ENCODE results near the gene FRMD8. TPM values are rescaled to one million over a fixed set of nuclear protein-coding genes. Genes with fewer than 3 reads are reported as not detected.
"Not testable (repeated sequence)": the region's sequence is repeated elsewhere in the genome, so short reads cannot be mapped to it uniquely, and the experiment has no call there.

FRMD8 gene
- total and polyA plus RNA-seq, 4 donors, result 2.8 to 22.8 (median 15.0) TPM

GRCh38 chr11:65411681-65412070, 25.2 kb downstream of the FRMD8 start:
- Histone ChIP-seq H3K4me1 (ENCODE audit: control insufficient read depth in 4 of 4, insufficient read depth in 4 of 4, low read length in 3 of 4) (peaks cover 2 to 14% (median 10%) of the 10 kb centered on the region in 4 donors), H3K27me3 (ENCODE audit: control insufficient read depth in 4 of 4, insufficient read depth in 4 of 4, low read length in 3 of 4) (no peaks in the 10 kb centered on the region), H3K9me3 (ENCODE audit: control insufficient read depth in 4 of 4, low read length in 3 of 4) (no peaks in the 10 kb centered on the region), H3K36me3 (ENCODE audit: control insufficient read depth in 4 of 4, insufficient read depth in 3 of 4, low read depth in 1 of 4, low read length in 3 of 4) (peaks cover 1 to 25% (median 6%) of the 10 kb centered on the region in 4 donors), H3K9ac (ENCODE audit: low read depth in 1 of 2, low read length in 2 of 2) (no peak overlapping the region), H3K27ac (ENCODE audit: low read depth in 1 of 2, low read length in 2 of 2) (no peak overlapping the region), H3K4me3 (ENCODE audit: low read depth in 1 of 3, low read length in 3 of 3) (no peak overlapping the region)
- WGBS, result 89% methylated on average over 5 of the region's 5 CpGs
- no peak for DNase-seq (ENCODE audit: low spot score)
- TF ChIP-seq NR2F2 (IDR thresholded peaks at IDR 0.05), result no peak
- TF ChIP-seq SP1 (IDR thresholded peaks at IDR 0.05), result no peak
- no peak for TF ChIP-seq CTCF (IDR thresholded peaks at IDR 0.05; ENCODE audit: low read depth, low read length, missing input control)

GRCh38 chr11:65412271-65413076, 26.0 kb downstream of the FRMD8 start:
- Histone ChIP-seq H3K9me3 (ENCODE audit: control insufficient read depth in 4 of 4, low read length in 3 of 4) (no peaks in the 10 kb centered on the region), H3K9ac (ENCODE audit: low read depth in 1 of 2, low read length in 2 of 2) (no peak overlapping the region), H3K36me3 (ENCODE audit: control insufficient read depth in 4 of 4, insufficient read depth in 3 of 4, low read depth in 1 of 4, low read length in 3 of 4) (peaks cover 1 to 25% (median 6%) of the 10 kb centered on the region in 4 donors), H3K4me1 (ENCODE audit: control insufficient read depth in 4 of 4, insufficient read depth in 4 of 4, low read length in 3 of 4) (peaks cover 3 to 22% (median 14%) of the 10 kb centered on the region in 4 donors), H3K27me3 (ENCODE audit: control insufficient read depth in 4 of 4, insufficient read depth in 4 of 4, low read length in 3 of 4) (no peaks in the 10 kb centered on the region), H3K27ac (ENCODE audit: low read depth in 1 of 2, low read length in 2 of 2) (no peak overlapping the region), H3K4me3 (ENCODE audit: low read depth in 1 of 3, low read length in 3 of 3) (no peak overlapping the region)
- TF ChIP-seq FOXA2 (IDR thresholded peaks at IDR 0.05) (no peak), SP1 (IDR thresholded peaks at IDR 0.05) (no peak), FOXA1 (IDR thresholded peaks at IDR 0.05) (no peak), YY1 (IDR thresholded peaks at IDR 0.05) (no peak), TAF1 (conservative IDR thresholded peaks at IDR 0.05) (no peak), NR2F2 (IDR thresholded peaks at IDR 0.05) (no peak), MAX (IDR thresholded peaks at IDR 0.05) (no peak), REST (IDR thresholded peaks at IDR 0.05) (no peak), RAD21 (IDR thresholded peaks at IDR 0.05) (no peak), HNF4A (conservative IDR thresholded peaks at IDR 0.05) (no peak), RXRA (IDR thresholded peaks at IDR 0.05) (no peak), HNF4G (IDR thresholded peaks at IDR 0.05) (no peak)
- DNase-seq (ENCODE audit: low spot score), result no peak
- WGBS, result 82% methylated on average over 24 of the region's 24 CpGs

GRCh38 chr11:65413077-65413664, 26.7 kb downstream of the FRMD8 start:
- peaks cover 1 to 25% (median 6%) of the 10 kb centered on the region in 4 donors for H3K36me3 ChIP-seq (ENCODE audit: control insufficient read depth in 4 of 4, insufficient read depth in 3 of 4, low read depth in 1 of 4, low read length in 3 of 4)
- 92% methylated on average over 15 of the region's 15 CpGs for WGBS
- DNase-seq (ENCODE audit: low spot score), result not testable (repeated sequence)

More at GRCh38 chr11:65413077-65413664, 26.7 kb downstream of the FRMD8 start:
- H3K9ac ChIP-seq (ENCODE audit: low read depth in 1 of 2, low read length in 2 of 2); H3K27me3 ChIP-seq (ENCODE audit: control insufficient read depth in 4 of 4, insufficient read depth in 4 of 4, low read length in 3 of 4); H3K27ac ChIP-seq (ENCODE audit: low read depth in 1 of 2, low read length in 2 of 2); H3K4me3 ChIP-seq (ENCODE audit: low read depth in 1 of 3, low read length in 3 of 3); H3K9me3 ChIP-seq (ENCODE audit: control insufficient read depth in 4 of 4, low read length in 3 of 4): not testable (repeated sequence)
- peaks cover 9 to 29% (median 19%) of the 10 kb centered on the region in 4 donors for H3K4me1 ChIP-seq (ENCODE audit: control insufficient read depth in 4 of 4, insufficient read depth in 4 of 4, low read length in 3 of 4)
